Psoas muscle (tissue), 8 donors: ENCODE results near the gene ADGRG3. TPM values are rescaled to one million over a fixed set of nuclear protein-coding genes. Genes with fewer than 3 reads are reported as not detected.

Source experiments
- ATAC-seq, 4 donors: fragments of 200-7000 bp; cut with Tn5 transposase; one replicate each; pipeline ENCODE4 v1.9.1; 2020; ENCODE audit warnings: moderate library complexity in 3 of 4, mild to moderate bottlenecking in 2 of 4
- DNase-seq, 2 donors: peaks; one replicate each; pipeline ENCODE4 v3.0.0-alpha.2; 2020
- H3K27ac ChIP-seq: fragments of 200-600 bp; one replicate; pipeline ENCODE4 v1.8.0; 2022
- H3K27me3 ChIP-seq, 3 donors: fragments of 200-600 bp in 1 of 3; one replicate each; pipeline versions ENCODE4 v1.6.1 to v1.8.0; 2013 to 2022; ENCODE audit warnings: low read length in 2 of 3, mild to moderate bottlenecking in 2 of 3, moderate library complexity in 1 of 3; ENCODE audit not compliant: insufficient read depth in 3 of 3
- H3K36me3 ChIP-seq, 2 donors: fragments of 200-600 bp in 1 of 2; one replicate each; pipeline versions ENCODE4 v1.6.1 to v1.8.0; 2013 to 2022; ENCODE audit warnings: low read depth in 1 of 2, mild to moderate bottlenecking in 1 of 2, moderate library complexity in 1 of 2; ENCODE audit not compliant: insufficient read depth in 1 of 2
- H3K4me1 ChIP-seq: fragments of 200-600 bp; one replicate; pipeline ENCODE4 v1.8.0; 2022
- H3K4me3 ChIP-seq: fragments of 200-600 bp; one replicate; pipeline ENCODE4 v1.8.0; 2022; ENCODE audit warnings: mild to moderate bottlenecking
- H3K9me3 ChIP-seq: fragments of 200-600 bp; one replicate; pipeline ENCODE4 v1.8.0; 2022
- CTCF ChIP-seq: fragments of 200-600 bp; IDR thresholded peaks from one replicate; pipeline ENCODE4 v1.8.0; 2022; ENCODE audit warnings: antibody characterized with exemption
- WGBS, 3 donors: extraction: QIAGEN DNeasy Blood & Tissue Kit; methylation state at CpG; one replicate each; pipeline versions ENCODE4 v1.1.6 to v1.1.7; 2013; 5-methylcytosine and 5-hydroxymethylcytosine counted together
- intact Hi-C, 2 donors: fragments of 100-400 bp; cut with DNase I; formaldehyde crosslinking; loops; one replicate each; pipeline versions ENCODE4 v1.11.0 to v1.14.2; 2022
- polyA plus RNA-seq, 3 donors: library from polyadenylated mRNA; stranded (reverse); fragments of 200-250 nt; gene quantifications; one replicate each; pipeline ENCODE4 v1.2.3, GENCODE V29; 2013
- total RNA-seq, 4 donors: library from RNA; stranded (reverse); fragmentation: NEBNext Ultra II Directional in 2 of 4; extraction: Animal tissue kit (Norgen Biotek cat#: 25700) in 2 of 4; gene quantifications; one replicate each; pipeline versions ENCODE4 v1.2.1 to v1.2.4, GENCODE V29; 2021 to 2023
- donor health status: healthy with polysubstance abuse.
- donor health status: DM: no; HTN: no; CAD: no; lungs with moderate emphysema.
- donor health status: Bipolar disorder and iron deficiency.
- donor health status: healthy.
- donor health status: DM: yes; HTN: yes; CAD: no.
- donor health status: DM: no; HTN: no; CAD: no.
- donor health status: DM: no; HTN: no; CAD: no.
- donor health status: DM: yes; HTN: yes; CAD: no.

Gene ADGRG3
- total and polyA plus RNA-seq, 7 donors, result 0.16 to 0.57 (median 0.31) TPM

- WGBS, 3 donors, result 56 to 69% (median 60%) methylated on average over 6 to 7 of the region's 7 CpGs
- DNase-seq (no peak), ATAC-seq (no peak)
- Histone ChIP-seq H3K9me3 (no peaks in the 10 kb centered on the region), H3K27me3 (peaks cover 0 to 14% (median 10%) of the 10 kb centered on the region in 3 donors), H3K36me3 (no peaks in the 10 kb centered on the region), H3K4me1 (peaks cover 6% of the 10 kb centered on the region), H3K4me3 (peak overlapping the region; percentile 59), H3K27ac (peak overlapping the region; percentile 34)
- no peak for TF ChIP-seq CTCF
- intact Hi-C loops, result no loop called here
Observed at GRCh38 chr16:57628783-57629293, 39.3 kb upstream of the ADGRG3 start.

- intact Hi-C loops, result no loop called here
- 52 to 67% (median 62%) methylated on average over 22 of the region's 22 CpGs for WGBS, 3 donors
- Histone ChIP-seq H3K36me3 (no peaks in the 10 kb centered on the region), H3K4me3 (peak overlapping the region; percentile 59), H3K9me3 (no peaks in the 10 kb centered on the region), H3K27ac (peak overlapping the region; percentile 50), H3K27me3 (peaks cover 0 to 14% (median 10%) of the 10 kb centered on the region in 3 donors), H3K4me1 (peaks cover 6% of the 10 kb centered on the region)
- DNase-seq (no peak), ATAC-seq (no peak)
- no peak for TF ChIP-seq CTCF
Observed at GRCh38 chr16:57629516-57630406, 38.3 kb upstream of the ADGRG3 start.

- Histone ChIP-seq H3K27ac (peak overlapping the region; percentile 50), H3K4me1 (peaks cover 6% of the 10 kb centered on the region), H3K9me3 (no peaks in the 10 kb centered on the region), H3K4me3 (peak overlapping the region; percentile 59), H3K27me3 (peaks cover 0 to 14% (median 10%) of the 10 kb centered on the region in 3 donors), H3K36me3 (no peaks in the 10 kb centered on the region)
- ATAC-seq (no peak), DNase-seq (no peak)
- intact Hi-C loops, result no loop called here
- 59 to 76% (median 70%) methylated on average over 10 of the region's 10 CpGs for WGBS, 3 donors
- no peak for TF ChIP-seq CTCF
Observed at GRCh38 chr16:57630407-57630797, 37.7 kb upstream of the ADGRG3 start.

GRCh38 chr16:57630931-57631845 lies 36.9 kb upstream of the ADGRG3 start:
- no peak for TF ChIP-seq CTCF
- intact Hi-C loops, result no loop called here
- Histone ChIP-seq H3K27ac (no peak overlapping the region), H3K36me3 (no peaks in the 10 kb centered on the region), H3K4me3 (peak overlapping the region; percentile 59), H3K4me1 (peaks cover 6% of the 10 kb centered on the region), H3K27me3 (peaks cover 0 to 14% (median 10%) of the 10 kb centered on the region in 3 donors), H3K9me3 (no peaks in the 10 kb centered on the region)
- ATAC-seq (no peak), DNase-seq (no peak)
- 67 to 81% (median 74%) methylated on average over 17 to 21 of the region's 21 CpGs for WGBS, 3 donors
